ENCODE results near the gene CCL25. TPM values are rescaled to one million over a fixed set of nuclear protein-coding genes. Genes with fewer than 3 reads are reported as not detected.

CCL25 gene
- total and polyA plus RNA-seq, 2 donors (not counting 3 experiments of a cell fraction or from before 2014, with no cell fraction given), result not detected

- FAIRE-seq, result no peak
Observed at GRCh38 chr19:8079988-8080387, 27.4 kb downstream of the CCL25 start.

More at GRCh38 chr19:8079988-8080387, 27.4 kb downstream of the CCL25 start:
- H4K20me1 ChIP-seq (replicated peaks; ENCODE audit: control insufficient read depth, extremely low read depth, insufficient read depth, low read length), result no peaks in the 10 kb centered on the region
- TF ChIP-seq JUN (IDR thresholded peaks at IDR 0.05; ENCODE audit: borderline replicate concordance, insufficient read depth, insufficient read length, low read depth), result no peak
- no peak for TF ChIP-seq MAX (IDR thresholded peaks at IDR 0.05; ENCODE audit: insufficient read depth, insufficient read length)
- no peak for TF ChIP-seq CTCF (IDR thresholded peaks at IDR 0.05; ENCODE audit: extremely low read depth in 1 of 2, insufficient read depth in 1 of 2, low read depth in 1 of 2, low read length in 2 of 2)
- no peak for TF ChIP-seq POLR2A (IDR thresholded peaks at IDR 0.05; ENCODE audit: low read depth, low read length)
- TF ChIP-seq FOS (IDR thresholded peaks at IDR 0.05; ENCODE audit: borderline replicate concordance, insufficient read depth, low read length), result no peak
- no peak for TF ChIP-seq EZH2 (IDR thresholded peaks at IDR 0.05; ENCODE audit: borderline replicate concordance, low read depth, low read length, severe bottlenecking)
- TF ChIP-seq GATA2 (IDR thresholded peaks at IDR 0.05; ENCODE audit: insufficient read depth, insufficient read length, low read depth, low read length), result no peak
- no peak for TF ChIP-seq MYC (IDR thresholded peaks at IDR 0.05; ENCODE audit: low read depth, low read length)
- no peak for TF ChIP-seq POLR2AphosphoS5 (IDR thresholded peaks at IDR 0.05; ENCODE audit: insufficient read depth, low read depth, low read length)
- POLR2A ChIA-PET, result no interaction called here
- no peak overlapping the region for H3K4me3 ChIP-seq (replicated peaks in 1 of 3; ENCODE audit: insufficient read depth in 1 of 3, low read depth in 1 of 3, low read length in 3 of 3)
- dilution Hi-C loops (cut with MboI; ENCODE audit: extremely low pct_ligation_motif_present, low sequenced_read_pairs), result no loop called here
- H3K27me3 ChIP-seq (ENCODE audit: control insufficient read depth in 2 of 2, insufficient read depth in 2 of 2, low read length in 2 of 2), result no peaks in the 10 kb centered on the region
- no peaks in the 10 kb centered on the region for H3K9me3 ChIP-seq (replicated peaks; ENCODE audit: control insufficient read depth, insufficient read depth, low read length)
- no peaks in the 10 kb centered on the region for H3K4me1 ChIP-seq (ENCODE audit: control insufficient read depth, extremely low read depth, insufficient read depth, low read length)
- no peaks in the 10 kb centered on the region for H3K9me1 ChIP-seq (replicated peaks; ENCODE audit: control insufficient read depth, extremely low read depth, insufficient read depth, low read length)
- DNase-seq (ENCODE audit: low read depth, low spot score), result no peak
- no peaks in the 10 kb centered on the region for H3K36me3 ChIP-seq (ENCODE audit: control insufficient read depth in 2 of 2, extremely low read depth in 1 of 2, insufficient read depth in 2 of 2, low read length in 2 of 2)
- no peak overlapping the region for H3K9ac ChIP-seq (replicated peaks; ENCODE audit: extremely low read depth, insufficient read depth, low read length)
- no peak overlapping the region for H3K27ac ChIP-seq (ENCODE audit: insufficient read depth, low read depth, low read length)
- CTCF ChIA-PET, result no interaction called here
- H2AFZ ChIP-seq (ENCODE audit: low read depth, low read length), result no peak overlapping the region
- BruUV-seq (replicated peaks), result no TSS peak
- no peak overlapping the region for H3K4me2 ChIP-seq (ENCODE audit: insufficient read depth, low read length)
- intact Hi-C loops (cut with micrococcal nuclease), result no loop called here
- no peaks in the 10 kb centered on the region for H3K79me2 ChIP-seq (ENCODE audit: control insufficient read depth, insufficient read depth, low read length)

All from endothelial cell of umbilical vein (primary cell).